Measurements from ENCODE around the gene TMEM176A.

TMEM176A gene

GRCh38 chr7:150850273-150850672, 49.7 kb downstream of the TMEM176A start:
- no peak for DNase-seq

GRCh38 chr7:150851492-150852370, 51.2 kb downstream of the TMEM176A start:
- no peak for DNase-seq

- DNase-seq, result no peak
These were observed 51.9 kb downstream of the TMEM176A start, which contains the start of gene AOC1 for GRCh38 chr7:150852371-150852905. AOC1 (plus strand) TSS chr7:150852517; CDS start chr7:150856471, 3,954 bp downstream.

GRCh38 chr7:150854066-150855000, 53.8 kb downstream of the TMEM176A start:
- DNase-seq, result no peak

Measured in midbrain (tissue), 1 donor.